ENCODE data around the gene MYLIP. TPM values are rescaled to one million over a fixed set of nuclear protein-coding genes. Genes with fewer than 3 reads are reported as not detected.

The MYLIP gene
- total RNA-seq, result 171 TPM

DNA sequence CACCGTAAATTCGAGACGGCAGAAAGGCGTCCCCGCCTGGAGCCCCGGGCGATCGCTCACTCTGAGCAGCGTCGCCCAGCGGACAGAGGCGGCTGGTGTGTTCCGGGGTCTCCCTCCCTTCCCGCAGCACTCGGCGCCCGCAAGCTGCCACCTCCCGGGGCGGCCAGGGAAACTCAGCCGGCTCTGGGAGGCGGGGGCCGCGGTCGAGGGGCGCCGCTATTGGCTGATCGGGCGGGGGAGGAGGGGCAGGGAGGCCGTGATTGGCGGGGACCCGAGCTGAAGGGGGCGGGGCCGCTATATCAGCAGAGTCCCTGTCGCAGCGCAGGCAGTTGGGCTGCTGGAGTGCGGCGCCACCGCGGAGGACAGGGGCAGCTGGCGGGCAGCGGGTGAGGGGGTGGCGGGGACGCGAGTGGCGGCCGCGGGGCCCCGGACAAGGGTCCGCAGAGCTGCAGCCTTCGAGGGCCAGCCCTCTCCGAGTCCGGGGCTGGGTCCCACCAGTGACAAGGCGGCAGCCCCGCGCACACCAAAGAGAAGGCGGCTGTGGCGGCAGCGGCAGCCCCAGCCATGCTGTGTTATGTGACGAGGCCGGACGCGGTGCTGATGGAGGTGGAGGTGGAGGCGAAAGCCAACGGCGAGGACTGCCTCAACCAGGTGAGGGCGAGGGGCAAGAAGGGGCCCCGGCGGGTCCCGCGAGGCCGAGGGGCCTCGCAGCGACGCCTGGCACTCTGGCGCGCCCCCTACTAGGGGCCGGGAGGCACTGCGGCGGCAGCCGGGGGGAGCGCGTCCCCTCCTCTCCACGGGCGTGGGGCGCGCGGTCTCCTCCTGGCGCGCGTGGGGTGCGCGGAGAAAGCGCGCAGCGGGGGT, at the start of gene MYLIP:
Gene MYLIP, plus strand, starts transcription at position 328 of the 864 bp plus-strand sequence. Its CDS starts 237 bp downstream, at position 565.
- H3K4me3 ChIP-seq (ENCODE audit: low read length), result peak within 1 kb of the TSS; percentile 88
- H3K27me3 ChIP-seq (ENCODE audit: insufficient read depth, low read length), result no peaks in the 10 kb centered on the region
- peaks cover 43% of the 10 kb centered on the region for H3K4me1 ChIP-seq (ENCODE audit: insufficient read depth, low read length)
- no peaks in the 10 kb centered on the region for H3K9me3 ChIP-seq (ENCODE audit: low read depth, low read length)

DNA sequence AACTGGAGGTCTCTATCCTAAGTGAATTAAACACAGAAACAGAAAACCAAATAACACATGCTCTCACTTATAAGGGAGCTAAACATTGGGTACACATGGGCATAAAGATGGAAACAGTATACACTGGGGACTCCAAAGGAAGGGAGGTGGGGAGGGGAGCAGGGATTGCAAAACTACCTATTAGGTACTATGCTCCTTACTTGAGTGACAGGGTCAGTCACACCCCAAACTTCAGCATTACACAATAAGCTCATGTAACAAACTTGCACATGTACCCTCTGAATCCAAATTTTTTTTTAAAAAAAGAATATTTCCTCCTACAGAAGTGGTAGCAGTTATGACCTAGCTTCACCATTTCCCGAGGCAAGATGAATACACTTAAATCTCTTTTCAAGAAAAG, 49.5 kb upstream of the MYLIP start:
- H3K27me3 ChIP-seq (ENCODE audit: insufficient read depth, low read length), result no peaks in the 10 kb centered on the region
- H3K9me3 ChIP-seq (ENCODE audit: low read depth, low read length), result no peaks in the 10 kb centered on the region
- H3K4me1 ChIP-seq (ENCODE audit: insufficient read depth, low read length), result no peaks in the 10 kb centered on the region
- no peak overlapping the region for H3K4me3 ChIP-seq (ENCODE audit: low read length)

DNA sequence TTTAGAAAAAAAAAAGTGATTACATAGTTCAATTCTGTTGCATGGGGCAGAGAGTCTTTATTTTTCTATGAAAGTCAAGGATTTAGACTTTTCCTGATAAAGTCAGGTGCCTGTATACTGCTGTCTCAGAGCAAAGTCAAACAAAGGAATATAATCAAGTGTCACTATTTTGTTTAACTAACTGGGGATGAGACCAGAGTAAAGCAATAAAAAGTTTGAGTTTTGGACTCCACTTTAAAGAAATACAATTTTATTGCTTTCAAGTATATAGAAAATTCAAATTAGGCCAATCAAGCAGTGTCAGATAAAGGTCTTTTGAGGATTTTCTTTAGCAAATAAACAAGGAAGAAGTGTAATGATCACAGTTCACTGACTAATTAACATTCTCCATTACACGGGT, 48.7 kb upstream of the MYLIP start:
- H3K4me3 ChIP-seq (ENCODE audit: low read length), result no peak overlapping the region
- H3K4me1 ChIP-seq (ENCODE audit: insufficient read depth, low read length), result no peaks in the 10 kb centered on the region
- H3K27me3 ChIP-seq (ENCODE audit: insufficient read depth, low read length), result no peaks in the 10 kb centered on the region
- H3K9me3 ChIP-seq (ENCODE audit: low read depth, low read length), result no peaks in the 10 kb centered on the region

DNA sequence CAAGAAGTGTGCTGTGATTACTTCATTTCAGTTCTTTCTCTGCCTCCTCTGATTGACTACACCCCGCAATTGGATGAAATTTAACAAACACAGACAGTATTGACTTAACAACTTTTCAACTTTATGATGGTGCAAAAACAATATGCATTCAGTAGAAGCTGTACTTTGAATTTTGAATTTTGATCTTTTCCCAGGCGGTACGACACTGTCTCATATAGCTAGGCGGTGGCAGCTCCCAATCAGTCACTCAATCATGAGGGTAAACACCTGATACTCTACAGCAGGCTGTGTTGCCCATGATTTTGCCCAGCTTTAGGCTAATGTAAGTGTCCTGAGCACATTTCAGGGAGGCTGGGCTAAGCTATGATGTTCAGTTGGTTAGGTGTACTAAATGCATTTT, 47.6 kb upstream of the MYLIP start:
- Histone ChIP-seq H3K4me3 (ENCODE audit: low read length) (no peak overlapping the region), H3K9me3 (ENCODE audit: low read depth, low read length) (no peaks in the 10 kb centered on the region)

DNA sequence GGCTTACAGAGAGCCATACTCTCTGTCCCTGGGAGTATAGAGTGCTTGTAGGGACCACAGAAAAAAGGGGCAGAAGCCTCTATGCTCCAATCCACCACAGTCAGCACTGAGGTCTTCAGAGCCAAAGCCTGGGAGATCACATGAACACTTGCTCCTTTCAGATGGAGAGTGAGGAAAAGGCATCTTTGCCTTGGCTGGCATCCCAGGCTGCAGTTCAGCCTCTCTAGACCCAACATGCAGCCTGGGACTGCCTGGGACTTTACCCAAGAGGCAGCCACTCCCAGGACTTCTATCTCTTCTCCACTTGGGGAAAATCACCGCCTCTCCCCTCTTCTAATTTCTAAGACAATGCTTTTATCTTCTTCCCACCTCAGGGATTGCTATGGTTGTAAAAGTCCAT, 46.5 kb upstream of the MYLIP start:
- no peaks in the 10 kb centered on the region for H3K9me3 ChIP-seq (ENCODE audit: low read depth, low read length)
- peaks cover 7% of the 10 kb centered on the region for H3K4me1 ChIP-seq (ENCODE audit: insufficient read depth, low read length)
- H3K27me3 ChIP-seq (ENCODE audit: insufficient read depth, low read length), result no peaks in the 10 kb centered on the region
- H3K4me3 ChIP-seq (ENCODE audit: low read length), result no peak overlapping the region

More for the DNA sequence above, 47.6 kb upstream of the MYLIP start:
- peaks cover 3% of the 10 kb centered on the region for H3K4me1 ChIP-seq (ENCODE audit: insufficient read depth, low read length)
- no peaks in the 10 kb centered on the region for H3K27me3 ChIP-seq (ENCODE audit: insufficient read depth, low read length)

DNA sequence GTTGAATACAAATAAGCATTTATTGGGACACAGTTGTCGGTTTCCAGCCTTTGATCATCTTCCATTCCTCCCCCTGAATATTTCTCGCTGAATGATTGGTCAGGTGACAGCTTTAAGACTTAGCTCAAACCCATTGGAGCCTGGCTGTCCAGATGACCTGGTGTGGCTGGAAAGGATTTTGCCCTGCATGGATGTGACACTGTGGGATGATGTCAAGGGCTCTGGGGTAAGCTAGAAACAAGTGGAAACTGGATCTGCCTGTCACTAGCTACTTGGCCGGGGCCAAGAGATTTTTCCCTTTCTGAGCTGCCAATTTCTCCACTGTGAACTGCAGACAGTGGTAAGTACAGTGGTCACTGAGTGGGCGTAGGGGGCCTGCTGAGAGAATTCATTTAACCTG, 41.9 kb upstream of the MYLIP start:
- Histone ChIP-seq H3K4me3 (ENCODE audit: low read length) (no peak overlapping the region), H3K4me1 (ENCODE audit: insufficient read depth, low read length) (peaks cover 8% of the 10 kb centered on the region), H3K27me3 (ENCODE audit: insufficient read depth, low read length) (no peaks in the 10 kb centered on the region), H3K9me3 (ENCODE audit: low read depth, low read length) (no peaks in the 10 kb centered on the region)

DNA sequence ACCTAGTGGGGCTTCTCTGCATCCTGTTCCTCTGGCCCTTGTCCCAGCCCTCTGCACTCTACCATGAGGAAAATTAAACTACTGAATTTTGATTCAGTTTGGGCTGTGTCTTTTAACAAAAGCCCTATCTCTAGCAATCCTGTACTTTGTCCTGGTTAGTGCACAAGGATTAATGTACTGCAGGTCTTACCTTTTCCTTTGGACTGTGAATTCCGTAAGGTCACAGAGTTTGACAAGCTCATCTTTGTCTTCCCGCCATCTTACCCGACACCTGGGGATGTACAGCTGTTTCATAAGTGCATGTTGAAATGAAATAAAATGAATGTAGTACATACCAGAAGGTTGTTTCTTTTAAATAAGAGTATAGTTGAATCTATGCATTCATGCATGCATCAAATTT, 41.5 kb upstream of the MYLIP start:
- Histone ChIP-seq H3K4me3 (ENCODE audit: low read length) (no peak overlapping the region), H3K9me3 (ENCODE audit: low read depth, low read length) (no peaks in the 10 kb centered on the region), H3K27me3 (ENCODE audit: insufficient read depth, low read length) (no peaks in the 10 kb centered on the region), H3K4me1 (ENCODE audit: insufficient read depth, low read length) (peaks cover 12% of the 10 kb centered on the region)

DNA sequence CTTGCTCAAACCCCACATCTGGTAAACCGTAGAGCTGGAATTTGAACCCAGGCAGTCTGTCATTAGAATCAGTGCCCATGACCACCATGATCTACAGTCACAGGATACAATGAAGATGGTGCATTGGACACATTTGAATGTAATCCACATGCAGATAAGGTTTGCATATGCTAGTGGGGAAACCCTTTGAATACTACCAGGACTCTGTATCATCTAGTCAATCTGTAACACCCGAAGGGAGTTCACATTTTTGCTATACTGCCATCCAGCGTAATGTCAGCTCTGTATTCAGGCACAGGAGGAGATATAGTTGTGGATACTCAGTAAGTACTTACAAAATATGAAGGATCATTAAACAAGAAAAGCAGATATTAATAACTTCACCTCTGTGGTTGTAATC, 40.5 kb upstream of the MYLIP start:
- Histone ChIP-seq H3K4me1 (ENCODE audit: insufficient read depth, low read length) (peaks cover 21% of the 10 kb centered on the region), H3K4me3 (ENCODE audit: low read length) (no peak overlapping the region), H3K27me3 (ENCODE audit: insufficient read depth, low read length) (no peaks in the 10 kb centered on the region), H3K9me3 (ENCODE audit: low read depth, low read length) (no peaks in the 10 kb centered on the region)

DNA sequence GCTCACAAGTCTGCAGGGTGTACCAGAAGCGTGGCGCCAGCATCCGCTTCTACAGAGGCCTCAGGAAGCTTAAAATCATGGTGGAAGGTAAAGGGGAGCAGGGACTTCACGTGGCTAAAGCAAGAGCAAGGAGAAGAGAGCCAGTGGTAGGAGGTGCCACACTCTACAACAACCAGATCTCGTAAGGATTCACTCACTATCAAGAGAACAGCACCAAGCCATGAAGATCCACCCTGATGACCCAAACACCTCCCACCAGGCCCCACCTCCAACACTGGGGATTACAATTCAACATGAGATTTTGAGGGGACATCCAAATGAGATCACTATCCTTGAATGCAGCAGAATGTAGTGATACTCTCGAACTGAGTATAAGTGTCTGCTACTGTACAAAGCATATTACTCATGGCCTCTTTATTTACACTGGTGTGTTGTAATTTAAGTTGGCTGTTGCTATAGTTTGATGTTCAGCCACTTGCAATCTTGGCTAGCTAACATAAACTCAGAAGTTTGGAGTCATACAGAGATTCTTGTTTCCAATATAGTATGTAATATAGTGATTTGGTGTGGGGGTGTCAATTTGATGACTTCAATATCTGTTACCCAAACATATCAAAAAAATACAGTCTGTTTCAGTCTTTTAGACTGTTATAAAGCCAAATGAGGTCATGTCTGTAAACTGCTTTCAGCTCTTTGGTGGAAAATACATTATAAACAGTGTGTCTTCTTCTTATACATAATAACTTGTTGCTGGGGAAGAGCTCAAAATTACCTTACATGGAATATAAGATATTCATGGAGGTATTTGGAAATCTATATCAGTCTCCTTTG, 39.4 kb upstream of the MYLIP start:
- Histone ChIP-seq H3K4me1 (ENCODE audit: insufficient read depth, low read length) (peaks cover 21% of the 10 kb centered on the region), H3K9me3 (ENCODE audit: low read depth, low read length) (no peaks in the 10 kb centered on the region), H3K27me3 (ENCODE audit: insufficient read depth, low read length) (no peaks in the 10 kb centered on the region), H3K4me3 (ENCODE audit: low read length) (no peak overlapping the region)

DNA sequence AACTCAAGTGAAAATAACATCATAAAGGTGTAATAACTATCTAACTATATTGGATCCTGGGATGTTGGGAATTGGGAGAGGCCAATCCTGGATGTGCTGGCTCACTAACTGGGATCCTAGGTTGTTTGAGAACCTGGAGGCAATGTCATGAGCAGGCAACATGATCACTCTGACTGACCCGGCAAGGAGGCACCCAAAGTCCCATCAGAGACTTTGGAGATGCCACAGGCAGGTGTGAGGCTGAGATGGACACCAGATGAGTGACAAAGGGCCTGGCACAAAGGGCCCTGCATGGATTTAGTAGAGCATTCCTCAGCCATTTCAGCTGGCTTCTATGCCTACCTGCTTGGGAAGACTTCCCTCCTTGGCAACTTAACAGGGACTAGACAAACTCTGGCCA, 38.4 kb upstream of the MYLIP start:
- Histone ChIP-seq H3K4me3 (ENCODE audit: low read length) (no peak overlapping the region), H3K27me3 (ENCODE audit: insufficient read depth, low read length) (no peaks in the 10 kb centered on the region), H3K4me1 (ENCODE audit: insufficient read depth, low read length) (peaks cover 21% of the 10 kb centered on the region), H3K9me3 (ENCODE audit: low read depth, low read length) (no peaks in the 10 kb centered on the region)

DNA sequence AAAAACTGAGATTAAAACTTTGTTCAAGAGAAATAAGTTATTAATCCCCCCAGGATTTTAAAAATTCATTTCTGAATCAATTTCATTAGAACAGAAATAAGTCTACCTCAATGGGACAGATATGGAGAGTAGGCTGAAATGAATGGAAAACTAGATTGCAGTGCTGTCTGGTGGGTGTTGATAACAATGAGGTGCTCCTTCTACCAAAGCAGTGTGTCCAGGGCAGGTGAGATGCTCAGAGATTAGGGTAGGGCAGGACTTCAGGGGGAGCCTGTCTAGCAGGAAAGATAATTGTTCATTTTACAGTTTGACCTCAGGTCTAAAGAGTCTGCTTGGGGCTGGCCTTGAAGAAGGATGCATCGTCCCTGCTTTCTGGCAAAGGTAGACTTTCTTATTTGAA, 38.0 kb upstream of the MYLIP start:
- no peaks in the 10 kb centered on the region for H3K27me3 ChIP-seq (ENCODE audit: insufficient read depth, low read length)
- H3K4me1 ChIP-seq (ENCODE audit: insufficient read depth, low read length), result peaks cover 21% of the 10 kb centered on the region
- H3K4me3 ChIP-seq (ENCODE audit: low read length), result no peak overlapping the region
- H3K9me3 ChIP-seq (ENCODE audit: low read depth, low read length), result no peaks in the 10 kb centered on the region

DNA sequence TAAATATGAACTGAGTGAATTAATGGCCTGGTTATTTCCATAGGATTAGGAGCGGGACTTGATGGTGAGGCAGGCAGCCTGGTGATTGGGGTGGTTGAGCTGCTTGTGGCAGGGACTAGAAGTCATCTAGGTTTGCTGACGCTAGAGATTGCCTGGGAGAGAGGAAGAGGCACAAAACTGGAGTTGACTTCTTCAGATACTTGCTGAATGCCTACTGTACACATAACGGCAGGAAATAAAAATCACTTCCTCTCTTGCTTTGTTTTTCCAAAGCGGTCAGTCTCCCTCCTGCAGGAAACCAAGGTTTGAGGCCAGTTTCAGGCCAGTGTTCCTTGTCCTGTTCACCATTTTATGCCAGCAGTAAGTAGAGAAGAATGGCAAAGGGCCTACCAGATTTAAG, 36.7 kb upstream of the MYLIP start:
- peaks cover 18% of the 10 kb centered on the region for H3K4me1 ChIP-seq (ENCODE audit: insufficient read depth, low read length)
- no peak overlapping the region for H3K4me3 ChIP-seq (ENCODE audit: low read length)
- no peaks in the 10 kb centered on the region for H3K27me3 ChIP-seq (ENCODE audit: insufficient read depth, low read length)
- H3K9me3 ChIP-seq (ENCODE audit: low read depth, low read length), result no peaks in the 10 kb centered on the region

DNA sequence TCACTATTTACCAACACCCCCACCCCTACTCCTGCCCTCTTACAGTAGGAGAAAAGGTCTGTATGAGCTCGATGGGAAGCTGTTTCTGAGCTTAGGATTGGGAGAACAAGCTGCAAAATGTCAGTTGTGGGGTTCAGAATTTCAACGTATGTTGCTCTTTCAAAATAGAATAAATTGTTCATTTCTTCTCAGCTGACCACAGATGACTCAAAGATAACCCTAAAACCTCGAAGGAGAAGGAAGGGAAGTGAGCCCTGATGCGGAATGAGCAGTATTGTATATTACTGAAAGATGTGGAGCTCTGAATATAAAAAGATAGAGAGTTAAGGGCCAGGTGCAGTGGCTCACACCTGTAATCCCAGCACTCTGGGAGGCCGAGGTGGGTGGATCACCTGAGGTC, 35.9 kb upstream of the MYLIP start:
- Histone ChIP-seq H3K9me3 (ENCODE audit: low read depth, low read length) (no peaks in the 10 kb centered on the region), H3K4me3 (ENCODE audit: low read length) (no peak overlapping the region), H3K4me1 (ENCODE audit: insufficient read depth, low read length) (peaks cover 26% of the 10 kb centered on the region), H3K27me3 (ENCODE audit: insufficient read depth, low read length) (no peaks in the 10 kb centered on the region)

DNA sequence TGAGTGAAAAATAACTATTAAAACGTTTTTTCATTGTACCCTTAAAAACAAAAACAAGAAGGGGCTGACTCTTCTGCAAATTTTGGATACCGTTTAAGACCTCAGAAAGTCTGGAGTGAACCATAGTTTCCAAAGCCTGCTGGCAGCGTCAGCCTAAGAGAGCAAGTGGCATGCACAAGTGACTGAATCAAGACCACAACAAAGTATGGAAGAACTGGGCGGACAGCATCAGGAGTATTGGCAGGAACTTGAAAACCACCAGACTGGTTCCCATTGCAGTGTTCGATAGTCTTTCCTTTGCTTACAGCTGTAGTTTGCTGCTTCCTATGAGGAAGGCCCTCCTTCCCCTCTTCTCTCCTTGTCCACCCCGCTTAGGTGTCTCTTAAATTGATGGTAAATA, 33.7 kb upstream of the MYLIP start:
- H3K4me3 ChIP-seq (ENCODE audit: low read length), result no peak overlapping the region
- H3K4me1 ChIP-seq (ENCODE audit: insufficient read depth, low read length), result peaks cover 28% of the 10 kb centered on the region
- H3K27me3 ChIP-seq (ENCODE audit: insufficient read depth, low read length), result no peaks in the 10 kb centered on the region
- no peaks in the 10 kb centered on the region for H3K9me3 ChIP-seq (ENCODE audit: low read depth, low read length)

DNA sequence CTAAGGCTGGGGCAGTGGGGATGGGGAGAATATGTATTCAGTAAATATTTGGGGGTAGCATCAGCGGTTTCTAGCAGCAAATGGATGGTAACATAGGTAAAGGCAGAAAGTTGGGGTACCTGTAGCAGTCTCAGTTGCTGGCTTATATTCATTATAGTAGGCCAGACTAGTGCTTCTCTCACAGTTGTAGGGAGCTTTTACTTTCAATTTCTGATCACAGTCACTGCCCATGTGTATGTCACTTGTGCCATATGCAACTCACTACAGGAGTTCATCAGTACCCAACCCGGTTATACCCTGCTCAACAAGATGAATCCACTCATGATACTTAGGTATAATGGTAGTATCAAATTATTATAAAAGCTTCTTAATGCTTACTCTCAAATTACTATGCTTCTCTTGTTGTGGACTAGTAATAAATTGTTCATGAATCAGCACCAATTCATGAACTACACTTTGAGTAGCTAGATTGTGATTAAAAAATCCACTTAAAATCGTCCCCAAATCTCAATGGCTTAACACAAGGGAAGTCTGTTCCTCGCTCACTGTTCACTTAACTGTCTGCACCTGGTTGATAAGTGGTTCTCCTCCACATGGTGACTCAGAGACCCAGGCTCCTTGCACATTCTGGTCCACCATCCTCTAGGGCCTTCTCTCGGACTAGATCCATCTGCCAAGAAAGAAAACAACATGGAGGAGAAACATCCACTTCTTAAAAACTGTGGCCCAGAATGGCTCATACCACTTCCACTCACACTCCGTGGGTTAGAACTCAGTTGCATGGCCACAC, 31.3 kb upstream of the MYLIP start:
- Histone ChIP-seq H3K4me3 (ENCODE audit: low read length) (no peak overlapping the region), H3K9me3 (ENCODE audit: low read depth, low read length) (no peaks in the 10 kb centered on the region), H3K27me3 (ENCODE audit: insufficient read depth, low read length) (no peaks in the 10 kb centered on the region), H3K4me1 (ENCODE audit: insufficient read depth, low read length) (peaks cover 20% of the 10 kb centered on the region)

All from mononuclear cell (primary cell).